ENCODE results near the gene PSMB7.

PSMB7 gene

GRCh38 chr9:124411514-124412227 lies 3.6 kb downstream of the PSMB7 start:
- in situ Hi-C loops (cut with MboI; ENCODE audit: low sequenced_read_pairs) = no loop called here

DNA sequence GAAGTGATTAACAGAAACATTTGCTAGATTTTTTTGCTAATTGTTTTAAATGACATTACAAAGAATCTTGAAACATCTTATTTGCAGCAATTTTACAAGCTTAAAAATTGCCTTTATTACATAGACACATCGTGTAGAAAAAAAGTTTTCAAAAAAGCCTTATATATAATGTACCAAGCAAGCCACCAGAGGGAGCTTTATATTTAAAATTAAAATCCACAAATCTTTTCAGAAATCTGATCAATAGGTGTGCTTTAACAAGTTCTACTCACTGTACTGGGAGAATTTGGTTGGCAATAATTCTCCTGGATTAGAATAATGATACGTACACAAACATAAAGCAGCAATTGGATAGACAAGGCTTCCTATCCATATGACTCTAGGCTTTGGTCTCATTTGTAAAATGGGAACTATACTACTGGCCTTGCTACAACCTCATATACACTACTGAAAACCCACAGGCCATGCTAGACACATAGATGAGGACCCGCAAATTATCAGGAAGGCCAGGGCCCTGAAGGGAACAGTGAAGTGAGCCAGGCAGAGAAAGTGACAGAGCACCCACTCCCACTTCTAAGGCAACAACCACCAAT lies 4.8 kb downstream of the PSMB7 start:
- in situ Hi-C loops (cut with MboI; ENCODE audit: low sequenced_read_pairs) = no loop called here

DNA sequence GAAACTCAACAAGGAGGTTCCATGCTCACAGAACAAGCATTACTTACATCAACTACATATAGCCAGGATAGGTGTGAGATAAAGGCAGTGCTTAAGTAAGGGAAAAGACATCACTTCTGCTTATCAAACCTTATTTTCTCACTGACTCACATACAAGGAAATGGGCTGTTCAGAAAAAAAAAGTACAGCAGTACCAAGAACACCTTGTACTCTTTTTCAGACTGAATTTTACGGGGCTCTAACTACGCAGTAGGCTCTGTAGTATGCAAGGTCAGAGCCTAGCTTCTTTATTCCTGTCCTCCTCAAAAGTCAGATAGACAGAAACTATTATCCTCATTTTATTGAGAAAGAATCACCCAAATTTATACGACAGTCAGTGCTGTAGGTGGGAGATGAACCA lies 5.8 kb downstream of the PSMB7 start:
- in situ Hi-C loops (cut with MboI; ENCODE audit: low sequenced_read_pairs) = no loop called here

GRCh38 chr9:124403246-124403645 lies 12.0 kb downstream of the PSMB7 start:
- in situ Hi-C loops (cut with MboI; ENCODE audit: low sequenced_read_pairs) = no loop called here

DNA sequence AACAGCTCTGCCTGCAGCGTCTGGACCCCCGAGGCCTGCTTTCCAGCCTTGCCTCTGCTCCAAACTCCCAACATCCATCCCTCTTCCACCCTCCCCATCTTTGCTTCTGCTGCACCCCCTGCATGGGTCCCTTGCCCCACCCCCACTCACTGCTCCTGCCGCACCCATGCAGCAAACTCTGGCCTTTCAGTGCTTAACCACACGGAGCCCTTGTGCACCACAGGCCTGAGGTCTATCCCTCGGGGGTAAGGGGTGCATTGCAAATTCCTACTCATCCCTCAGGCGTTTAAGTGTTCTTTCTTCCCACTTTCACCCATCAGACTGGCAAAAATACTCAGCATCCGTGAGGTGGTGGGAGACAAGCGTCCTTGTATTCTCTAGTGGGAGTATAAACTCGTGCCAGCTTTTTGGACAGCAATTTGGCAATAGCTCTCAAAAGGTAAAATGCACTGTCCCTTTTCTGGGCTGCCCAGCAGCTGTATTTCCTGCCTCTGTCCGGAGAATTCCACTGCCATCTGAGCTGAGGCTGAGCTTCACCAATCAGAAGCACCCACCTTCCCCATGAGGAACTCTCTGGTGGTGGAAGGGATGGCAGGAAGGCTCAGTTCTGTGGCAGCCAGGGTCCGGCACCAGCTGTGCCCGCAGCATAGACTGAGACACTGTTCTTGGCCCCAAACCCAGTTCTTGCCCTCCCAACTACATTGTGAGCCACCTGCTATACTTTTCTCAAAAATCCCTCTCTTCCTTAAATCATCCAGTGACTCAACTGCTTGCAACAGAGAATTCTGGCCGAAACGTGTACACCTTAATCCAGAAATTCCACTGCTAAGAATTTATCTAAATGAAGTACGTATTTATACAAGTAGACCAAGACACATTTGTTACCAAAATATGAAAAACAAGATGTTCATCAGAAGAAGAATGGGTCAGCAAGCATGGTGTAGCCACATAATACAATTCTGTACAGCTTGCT lies 15.0 kb downstream of the PSMB7 start:
- in situ Hi-C loops (cut with MboI; ENCODE audit: low sequenced_read_pairs) = no loop called here

DNA sequence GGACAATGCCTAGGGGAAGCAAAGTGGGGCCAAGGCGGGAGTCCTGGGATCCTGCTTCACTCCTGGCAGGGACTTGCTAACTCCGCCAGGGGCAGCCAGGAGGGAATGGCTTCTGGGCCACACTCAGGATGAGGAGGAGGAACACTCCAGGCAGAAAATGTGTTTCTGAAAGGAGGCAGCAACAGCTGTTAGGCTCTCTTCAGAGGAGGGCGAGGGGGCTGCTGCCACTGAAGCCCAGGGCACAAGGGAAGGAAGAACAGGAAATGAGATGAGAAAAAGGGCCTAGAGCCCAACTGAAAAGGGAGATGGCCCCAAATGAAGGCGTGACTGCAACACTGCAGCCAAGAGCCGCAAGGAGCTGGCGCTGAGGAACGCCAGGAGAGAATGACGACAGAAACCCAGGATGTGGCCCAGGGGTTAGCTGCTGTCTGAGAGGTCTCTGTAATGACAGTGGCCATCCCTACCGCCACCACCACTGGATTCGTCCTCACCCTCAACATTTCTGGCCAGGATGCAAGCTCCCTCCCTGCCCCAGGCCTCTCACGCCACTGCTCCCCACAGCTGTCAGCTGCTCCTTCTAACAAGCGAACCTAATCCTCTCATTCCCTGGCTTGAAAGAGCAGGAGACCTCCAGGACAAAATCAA lies 15.8 kb downstream of the PSMB7 start:
- in situ Hi-C loops (cut with MboI; ENCODE audit: low sequenced_read_pairs) = no loop called here

DNA sequence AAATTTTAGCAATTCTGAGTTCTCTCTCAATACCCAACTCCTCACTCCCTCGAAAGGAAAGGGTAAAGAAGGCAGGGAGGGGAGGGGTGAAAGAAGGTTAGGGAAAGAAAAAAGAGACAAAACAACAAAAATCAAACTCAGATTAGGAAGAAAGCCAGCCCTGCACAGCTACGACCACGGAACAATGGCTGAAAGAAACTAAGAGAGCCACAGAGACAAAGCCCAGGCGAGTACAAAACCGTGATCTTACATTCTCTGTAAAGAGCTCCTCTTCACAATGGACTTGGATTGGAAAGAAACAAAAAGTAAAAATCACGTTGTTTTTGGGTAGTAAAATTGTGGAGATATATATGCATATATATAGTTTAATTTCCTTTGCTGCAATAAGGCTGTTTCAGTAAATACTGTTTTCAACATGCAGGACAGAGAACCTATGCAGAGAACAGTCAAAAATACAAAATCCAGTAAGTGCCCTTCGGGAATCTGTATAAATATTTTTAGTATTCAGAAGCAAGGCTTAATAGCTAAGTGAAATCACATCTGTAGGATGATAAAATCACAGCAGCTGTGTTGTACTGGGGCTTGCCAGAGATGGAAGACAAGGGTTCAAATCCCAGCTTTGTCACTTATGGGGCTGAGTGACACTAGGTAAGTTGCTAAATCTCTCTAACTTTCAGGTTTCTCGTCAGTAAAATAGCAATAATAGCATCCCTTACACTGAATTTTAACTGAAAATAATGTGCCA lies 16.9 kb downstream of the PSMB7 start:
- in situ Hi-C loops (cut with MboI; ENCODE audit: low sequenced_read_pairs) = no loop called here

DNA sequence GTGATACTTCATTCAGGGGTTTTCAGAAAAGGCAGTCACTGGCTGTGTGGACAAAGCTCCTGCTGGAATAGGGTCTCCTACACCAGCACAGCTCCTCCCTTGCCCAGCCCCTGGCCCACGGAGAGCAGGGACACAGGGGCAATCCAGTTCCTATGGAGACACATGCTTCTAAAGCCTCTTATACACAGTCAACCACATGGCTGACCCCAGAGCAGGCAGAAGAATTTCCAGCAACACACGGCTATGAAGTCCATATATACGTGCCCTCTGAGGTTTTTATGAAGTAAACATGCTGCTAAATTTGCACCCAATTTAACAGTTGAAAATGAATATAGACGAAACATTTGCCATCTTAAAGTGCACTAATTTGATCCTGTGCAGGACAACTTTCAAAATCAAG lies 19.4 kb downstream of the PSMB7 start:
- in situ Hi-C loops (cut with MboI; ENCODE audit: low sequenced_read_pairs) = no loop called here

GRCh38 chr9:124394596-124394995 lies 20.6 kb downstream of the PSMB7 start:
- in situ Hi-C loops (cut with MboI; ENCODE audit: low sequenced_read_pairs) = no loop called here

DNA sequence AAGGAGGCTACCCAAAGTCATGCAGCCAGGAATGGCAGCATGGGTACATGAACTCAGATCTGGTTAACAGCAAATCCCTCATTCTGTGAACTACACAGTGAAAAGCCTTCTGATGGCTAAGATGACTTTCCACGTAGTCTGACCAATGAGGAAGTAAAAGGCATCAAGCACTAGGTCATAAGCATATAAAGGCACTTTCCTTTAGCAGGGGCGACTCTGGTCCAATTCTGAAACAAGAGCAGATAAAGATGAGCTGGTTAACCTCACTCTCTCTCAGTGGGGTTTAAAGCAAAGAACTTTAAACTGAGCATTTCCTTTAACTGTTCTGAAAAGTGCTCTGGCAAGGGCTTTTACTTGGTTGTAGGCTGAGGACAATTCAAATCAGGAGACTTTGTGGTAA lies 21.1 kb downstream of the PSMB7 start:
- in situ Hi-C loops (cut with MboI; ENCODE audit: low sequenced_read_pairs) = no loop called here

GRCh38 chr9:124392871-124393460 lies 22.3 kb downstream of the PSMB7 start:
- in situ Hi-C loops (cut with MboI; ENCODE audit: low sequenced_read_pairs) = no loop called here

- in situ Hi-C loops (cut with MboI; ENCODE audit: low sequenced_read_pairs) = no loop called here
These were observed 22.9 kb downstream of the PSMB7 start for GRCh38 chr9:124392254-124392870.

DNA sequence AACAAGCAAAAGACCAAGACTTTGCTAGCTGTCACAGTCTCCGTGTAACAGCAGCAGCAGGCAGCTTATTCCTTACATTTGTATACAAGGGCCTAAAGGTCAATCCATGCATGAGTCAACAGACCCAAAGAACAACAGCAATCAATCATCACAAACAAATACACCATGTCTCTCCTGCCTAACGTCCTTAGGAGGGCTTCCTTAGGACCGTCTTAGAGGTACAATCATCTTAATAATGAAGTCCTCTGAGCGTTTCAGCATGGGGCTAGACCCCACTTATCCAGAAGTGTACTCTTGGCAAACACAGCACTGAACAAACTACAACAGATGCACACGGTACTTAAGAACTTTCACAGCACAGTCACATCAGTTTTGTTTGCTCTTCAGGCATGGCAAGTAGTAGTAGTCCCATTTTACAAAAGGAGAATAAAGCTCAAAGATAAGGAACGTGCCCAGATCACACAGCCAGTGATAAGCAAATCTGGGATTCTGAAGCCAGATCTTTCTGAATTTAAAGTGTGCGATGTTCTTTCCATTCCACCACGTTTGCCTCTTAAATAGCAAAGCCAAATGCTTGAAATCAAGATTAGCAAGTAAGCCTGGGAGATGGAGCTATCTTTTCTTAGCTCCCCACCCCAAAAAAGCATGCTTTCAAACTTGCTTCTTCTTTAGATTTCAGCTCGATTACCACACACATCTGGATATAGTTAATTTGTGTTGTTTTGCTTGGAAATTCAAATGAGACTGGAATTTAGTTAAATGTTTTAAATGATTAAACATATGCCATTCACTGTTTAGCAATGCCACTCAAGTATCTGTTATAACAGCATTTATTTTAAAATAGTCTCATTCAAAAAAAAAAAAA lies 24.2 kb downstream of the PSMB7 start:
- in situ Hi-C loops (cut with MboI; ENCODE audit: low sequenced_read_pairs) = no loop called here

DNA sequence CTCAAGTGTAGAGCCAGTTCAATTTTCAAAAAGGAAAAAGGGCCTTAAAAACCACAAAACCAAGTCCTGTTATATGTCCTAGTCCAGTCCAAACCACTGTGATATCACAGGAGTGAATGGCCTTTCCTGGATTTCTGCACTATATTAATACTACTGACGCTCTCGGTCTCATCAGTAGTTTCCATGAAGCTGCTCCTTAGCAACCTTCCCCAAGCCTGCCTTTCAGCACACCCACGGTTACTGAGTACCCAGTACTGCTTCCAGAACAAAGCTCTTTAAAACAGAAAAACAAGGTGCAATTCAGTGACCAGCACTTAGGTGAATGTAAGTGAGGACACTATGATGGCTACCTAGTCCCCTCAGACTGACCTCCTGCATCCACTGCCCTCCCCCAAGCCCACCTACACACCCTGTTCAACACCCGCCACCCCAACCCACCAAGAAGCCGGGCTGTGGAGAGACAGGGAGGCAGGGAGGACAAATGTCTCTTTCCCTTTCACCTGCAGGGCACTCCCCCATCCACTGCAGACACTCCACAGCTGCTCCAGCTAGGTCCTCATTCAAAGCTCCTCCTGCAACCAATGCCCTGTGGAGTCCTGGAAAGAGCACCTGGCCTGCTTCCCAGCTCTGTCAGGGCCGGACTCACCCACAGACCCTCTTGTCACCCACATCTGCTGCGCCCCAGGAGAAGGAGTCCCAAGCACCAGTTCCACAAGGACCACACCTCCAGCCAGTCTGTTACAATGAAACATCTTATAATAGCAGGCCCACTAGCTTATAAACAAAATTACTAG lies 25.9 kb downstream of the PSMB7 start:
- in situ Hi-C loops (cut with MboI; ENCODE audit: low sequenced_read_pairs) = no loop called here

DNA sequence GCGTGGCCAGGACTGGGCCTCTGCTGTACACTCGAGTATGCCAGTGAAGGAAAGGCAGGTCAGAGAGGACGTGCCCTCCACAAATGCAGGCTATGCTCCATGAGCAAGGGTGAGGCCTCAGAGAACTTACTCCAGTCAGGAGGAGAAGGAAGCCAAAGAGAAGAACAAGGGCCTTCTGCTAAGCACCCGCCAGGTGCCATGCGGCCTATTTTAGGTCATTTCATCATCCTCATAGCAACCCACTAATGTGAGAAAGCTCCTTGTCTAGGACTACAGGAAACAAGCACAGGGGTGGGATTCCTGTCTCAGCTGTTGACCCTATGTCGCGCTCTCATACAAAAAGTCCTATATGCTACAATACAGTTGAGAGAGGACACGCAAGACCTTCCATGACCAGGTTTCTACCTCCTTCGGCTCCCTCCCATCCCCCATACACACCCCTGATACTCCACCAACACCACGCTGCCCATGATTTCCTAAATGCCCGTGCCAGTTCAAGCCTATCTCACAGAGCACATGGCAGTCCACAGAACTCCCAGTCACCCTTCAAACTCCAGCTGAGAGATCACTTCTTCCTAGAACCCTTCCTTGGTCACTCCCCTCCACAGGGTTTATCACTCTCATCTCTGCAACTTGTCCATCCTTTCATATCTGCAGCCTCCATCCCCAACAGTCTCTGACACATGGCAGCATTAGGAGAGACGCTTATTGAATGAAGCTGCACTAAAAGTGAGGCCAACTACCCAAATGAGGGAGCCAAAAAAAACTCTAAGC lies 26.8 kb downstream of the PSMB7 start:
- in situ Hi-C loops (cut with MboI; ENCODE audit: low sequenced_read_pairs) = no loop called here

DNA sequence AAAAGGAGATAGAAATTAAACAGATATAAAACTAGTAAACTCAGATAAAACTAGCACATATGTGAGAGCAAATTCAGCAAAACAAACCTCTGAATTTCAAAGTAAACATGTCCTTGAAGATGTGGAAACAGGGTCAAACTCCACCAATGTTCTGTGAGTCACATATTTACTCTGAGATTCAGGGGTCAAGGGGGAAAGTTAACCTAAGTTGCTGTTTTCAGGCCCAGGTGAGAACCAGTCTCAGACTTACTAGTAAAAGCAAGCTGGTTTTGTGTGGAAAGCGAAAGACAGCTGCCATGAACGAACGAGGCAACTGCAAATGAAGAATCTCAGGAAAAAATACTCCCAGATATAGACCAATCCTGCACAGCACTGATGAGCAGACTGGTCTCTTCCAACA lies 29.0 kb downstream of the PSMB7 start:
- in situ Hi-C loops (cut with MboI; ENCODE audit: low sequenced_read_pairs) = no loop called here

GRCh38 chr9:124385623-124386022 lies 29.6 kb downstream of the PSMB7 start:
- in situ Hi-C loops (cut with MboI; ENCODE audit: low sequenced_read_pairs) = no loop called here
